Esophagus muscularis mucosa (tissue), 4 donors: ENCODE results near the gene PSMD12. TPM values are rescaled to one million over a fixed set of nuclear protein-coding genes. Genes with fewer than 3 reads are reported as not detected.
A peak's percentile ranks its signal among the peaks of the same experiment; 100 is the strongest.

Source experiments
- DNase-seq: peaks from one replicate; pipeline ENCODE4 v3.0.0-alpha.2; 2017; ENCODE audit errors: extremely low spot score
- H3K27ac ChIP-seq, 4 donors: fragments of 200-600 bp; sonication (generic); replicated peaks in 1 of 4; 1 replicate in 3 of 4; 2 replicates in 1 of 4; pipeline ENCODE4 v1.5.1; 2016 to 2019; ENCODE audit warnings: mild to moderate bottlenecking in 1 of 4
- H3K27me3 ChIP-seq, 4 donors: fragments of 200-600 bp; sonication (generic); one replicate each; pipeline versions ENCODE4 v1.5.1 to v1.6.0; 2016 to 2019
- H3K36me3 ChIP-seq, 4 donors: fragments of 200-600 bp; sonication (generic); one replicate each; pipeline ENCODE4 v1.5.1; 2016 to 2019
- H3K4me1 ChIP-seq, 4 donors: fragments of 200-600 bp; sonication (generic); one replicate each; pipeline ENCODE4 v1.5.1; 2016 to 2019
- H3K4me3 ChIP-seq, 4 donors: fragments of 200-600 bp; sonication (generic); 1 replicate in 2 of 4; 2 replicates in 2 of 4; pipeline ENCODE4 v1.5.1; 2016 to 2019; ENCODE audit warnings: mild to moderate bottlenecking in 4 of 4, moderate library complexity in 1 of 4
- H3K9me3 ChIP-seq, 4 donors: fragments of 200-600 bp; sonication (generic); 1 replicate in 3 of 4; 2 replicates in 1 of 4; pipeline ENCODE4 v1.5.1; 2016 to 2019
- CTCF ChIP-seq, 3 experiments: fragments of 200-600 bp in 2 of 3; fragments of 450-650 bp in 1 of 3; sonication (generic) in 2 of 3; IDR thresholded peaks; one replicate each; pipeline ENCODE4 v1.5.1; 2017 to 2019; ENCODE audit warnings: antibody characterized with exemption in 3 of 3, mild to moderate bottlenecking in 2 of 3, moderate library complexity in 1 of 3
- EP300 ChIP-seq: sonication (generic); formaldehyde crosslinking; IDR thresholded peaks from one replicate; pipeline ENCODE4 v1.6.1; 2017; ENCODE audit warnings: antibody characterized with exemption
- POLR2A ChIP-seq: fragments of 450-650 bp; IDR thresholded peaks from one replicate; pipeline ENCODE4 v1.6.1; 2017; ENCODE audit warnings: antibody characterized with exemption, moderate library complexity, mild to moderate bottlenecking, low read depth
- POLR2AphosphoS5 ChIP-seq, 2 donors: sonication (generic); formaldehyde crosslinking; IDR thresholded peaks; one replicate each; pipeline ENCODE4 v1.6.1; 2017; ENCODE audit warnings: antibody characterized with exemption in 2 of 2
- WGBS: methylation state at CpG from one replicate; pipeline ENCODE4 v1.1.5; 2018; 5-methylcytosine and 5-hydroxymethylcytosine counted together
- intact Hi-C: fragments of 100-400 bp; cut with DNase I; formaldehyde crosslinking; loops from one replicate; pipeline ENCODE4 v1.15.1; 2023
- small RNA-seq, 3 donors: library from RNA; depleted of rRNA; stranded (forward); fragments of <200 nt; gene quantifications; one replicate each; pipeline ENCODE3, GENCODE V24; 2016
- total RNA-seq, 4 donors: library from RNA; depleted of rRNA; stranded (reverse); fragments of >200 nt; gene quantifications; one replicate each; pipeline versions ENCODE4 v1.1.0 to v1.2.1, GENCODE V29; 2016

The PSMD12 gene
- total RNA-seq, 4 donors from 2014 or later, result 28.4 to 37.8 (median 30.0) TPM

GRCh38 chr17:67290244-67290643 lies 76.1 kb downstream of the PSMD12 start:
- intact Hi-C loops, result no loop called here
- no peak for DNase-seq
- no peaks in the 10 kb centered on the region for H3K36me3 ChIP-seq
- no peaks in the 10 kb centered on the region for H3K27me3 ChIP-seq
- no peaks in the 10 kb centered on the region for H3K9me3 ChIP-seq
- no peak for TF ChIP-seq CTCF (IDR thresholded peaks at IDR 0.05)
- TF ChIP-seq POLR2AphosphoS5 (IDR thresholded peaks at IDR 0.05), result no peak
- TF ChIP-seq POLR2A, result no peak
- no peak for TF ChIP-seq EP300
- 48% methylated on average over 3 of the region's 3 CpGs for WGBS
- no peak overlapping the region for H3K27ac ChIP-seq
- H3K4me1 ChIP-seq, result peaks cover 8 to 30% (median 27%) of the 10 kb centered on the region in 4 donors
- no peak overlapping the region for H3K4me3 ChIP-seq

- H3K4me1 ChIP-seq, result peaks cover 8 to 30% (median 27%) of the 10 kb centered on the region in 4 donors
- H3K9me3 ChIP-seq, result no peaks in the 10 kb centered on the region
- H3K27ac ChIP-seq, result no peak overlapping the region
- no peaks in the 10 kb centered on the region for H3K27me3 ChIP-seq
- H3K4me3 ChIP-seq, result peak overlapping the region in 3 of 4 donors; percentile 19 to 32 (median 22)
- intact Hi-C loops, result no loop called here
- no peaks in the 10 kb centered on the region for H3K36me3 ChIP-seq
- DNase-seq, result peak; percentile 92
- TF ChIP-seq POLR2AphosphoS5 (IDR thresholded peaks at IDR 0.05), result peak; percentile 21 to 38
- TF ChIP-seq EP300, result no peak
- 6% methylated on average over 14 of the region's 14 CpGs for WGBS
These were observed 77.0 kb downstream of the PSMD12 start for GRCh38 chr17:67289181-67289876.

Small RNAs within 50 kb of the gene (small RNA-seq; reads per million reads assigned to genes)
- gene RF00019, result 0 reads per million in 3 donors

Other genes starting within 250 kb of the PSMD12 start
- 10 to 100 TPM; 35.0 to 62.3 (median 45.8) TPM for gene HELZ, start 121.4 kb downstream of the PSMD12 start, total RNA-seq
- 10 to 100 TPM; 14.1 to 35.5 (median 31.8) TPM for gene PITPNC1, start 10.7 kb upstream of the PSMD12 start, total RNA-seq